HuH-7.5 (cell line): ENCODE data around the gene SMDT1.

Experiments
- DNase-seq: peaks from one replicate; pipeline ENCODE4 v3.0.0; 2011; ENCODE audit warnings: low spot score

The SMDT1 gene, protein sequence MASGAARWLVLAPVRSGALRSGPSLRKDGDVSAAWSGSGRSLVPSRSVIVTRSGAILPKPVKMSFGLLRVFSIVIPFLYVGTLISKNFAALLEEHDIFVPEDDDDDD

DNA sequence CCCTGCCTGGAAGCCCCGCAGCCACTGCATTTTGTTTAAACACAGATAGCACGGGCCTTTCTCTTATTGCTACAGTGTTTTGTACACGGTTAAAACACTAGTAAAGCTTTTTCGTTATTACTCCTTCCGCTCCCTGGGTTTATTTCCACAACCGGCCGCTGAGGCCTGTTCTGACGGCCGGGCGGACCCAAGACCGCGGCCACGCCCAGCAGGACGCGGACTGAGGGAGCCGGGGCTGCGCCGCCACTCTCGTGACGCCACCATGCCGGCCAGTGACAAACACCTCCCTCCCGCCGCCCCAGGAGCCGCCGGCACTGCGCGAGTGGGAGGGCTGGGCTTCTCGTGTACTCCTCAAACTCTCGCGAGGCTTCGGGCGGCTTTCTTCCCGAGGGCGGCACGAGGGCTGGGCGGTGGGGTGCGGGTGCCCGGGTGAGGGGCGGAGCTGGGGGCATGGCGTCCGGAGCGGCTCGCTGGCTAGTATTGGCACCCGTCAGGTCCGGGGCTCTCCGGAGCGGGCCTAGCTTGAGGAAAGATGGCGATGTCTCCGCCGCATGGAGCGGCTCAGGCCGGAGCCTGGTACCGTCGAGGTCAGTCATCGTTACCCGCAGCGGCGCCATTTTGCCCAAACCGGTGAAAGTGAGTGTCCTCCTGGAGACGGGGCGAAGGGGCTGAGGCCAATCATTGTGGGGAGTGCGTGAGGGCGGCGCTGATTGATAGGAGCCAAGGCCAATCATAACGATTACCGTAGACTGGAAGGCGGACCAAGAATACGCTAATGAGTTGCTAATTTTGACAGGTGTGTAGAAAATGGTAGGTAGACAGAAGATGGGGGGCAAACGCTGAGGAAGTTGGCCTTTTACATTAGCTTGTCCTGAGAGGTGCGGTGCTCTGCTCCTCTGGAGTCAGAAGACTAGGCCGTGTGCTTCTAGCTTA lies at the start of gene SMDT1:
Gene SMDT1, plus strand, starts transcription at position 382 of the 933 bp plus-strand sequence. Its CDS starts 69 bp downstream, at position 451.
- peak; percentile 97 for DNase-seq

DNA sequence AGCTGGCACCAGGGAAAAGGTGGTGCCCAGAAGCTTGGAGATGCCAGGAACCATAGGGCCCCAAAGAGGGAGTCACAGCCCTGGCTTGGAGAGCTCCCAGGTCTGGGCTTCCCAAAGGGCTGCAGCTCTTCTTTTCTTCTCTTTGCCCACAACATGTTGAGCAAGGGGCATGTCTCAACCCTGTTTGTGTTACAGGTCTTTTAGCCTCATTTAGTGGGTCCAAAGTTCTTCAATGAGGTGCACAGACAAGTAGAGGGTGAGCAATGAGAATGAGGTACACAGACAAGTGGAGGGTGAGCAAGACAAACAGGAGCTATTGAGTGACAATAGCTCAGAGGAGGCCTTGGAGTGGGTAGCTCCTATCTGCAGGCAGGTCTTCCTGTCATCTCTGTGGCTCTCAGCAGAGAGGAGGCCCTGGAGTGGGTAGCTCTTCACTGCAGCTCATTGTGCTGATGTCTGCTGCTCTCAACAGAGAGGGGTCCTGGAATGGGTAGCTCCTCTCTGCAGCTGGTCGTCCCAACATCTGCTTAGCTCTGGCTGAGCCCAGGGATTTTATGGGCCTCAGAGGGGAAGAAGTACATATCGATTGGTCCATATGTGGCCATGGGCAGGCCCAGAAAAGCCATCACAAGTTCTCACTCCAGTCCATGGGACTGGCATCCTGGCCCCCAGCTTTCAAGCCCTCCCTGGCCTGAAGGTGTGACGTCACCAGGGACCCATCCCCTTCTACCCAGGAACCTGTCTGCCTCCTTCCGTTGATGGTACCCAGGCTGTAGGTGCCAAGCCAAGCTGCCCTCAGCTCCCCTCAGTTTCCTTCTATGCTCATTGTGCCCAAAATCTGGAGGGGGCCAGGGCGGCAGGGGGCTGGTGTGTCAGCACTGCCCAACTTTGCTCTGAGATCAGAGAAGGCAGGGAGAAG lies 46.0 kb upstream of the SMDT1 start:
- no peak for DNase-seq

DNA sequence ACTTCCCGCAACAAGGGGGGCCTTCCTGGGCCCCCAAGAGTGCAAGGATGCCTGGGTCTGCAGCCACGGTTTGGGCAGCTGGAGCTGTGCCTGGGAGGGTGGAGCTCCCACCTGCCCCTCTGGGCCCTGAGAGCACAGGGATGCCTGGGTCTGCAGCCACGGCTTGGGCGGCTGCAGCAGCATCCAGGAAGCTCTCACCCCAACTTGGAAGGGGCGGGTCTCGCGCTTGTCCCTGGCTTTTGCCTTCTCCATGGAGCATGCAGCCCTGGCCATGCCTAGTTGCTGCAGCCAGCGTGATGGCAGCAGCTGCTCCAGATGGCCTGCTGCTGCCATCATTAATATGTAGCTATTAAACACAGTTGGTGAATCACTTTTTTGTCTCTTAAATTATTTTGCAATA lies 44.2 kb upstream of the SMDT1 start:
- no peak for DNase-seq

GRCh38 chr22:42039271-42039670 lies 40.2 kb upstream of the SMDT1 start:
- DNase-seq, result no peak

DNA sequence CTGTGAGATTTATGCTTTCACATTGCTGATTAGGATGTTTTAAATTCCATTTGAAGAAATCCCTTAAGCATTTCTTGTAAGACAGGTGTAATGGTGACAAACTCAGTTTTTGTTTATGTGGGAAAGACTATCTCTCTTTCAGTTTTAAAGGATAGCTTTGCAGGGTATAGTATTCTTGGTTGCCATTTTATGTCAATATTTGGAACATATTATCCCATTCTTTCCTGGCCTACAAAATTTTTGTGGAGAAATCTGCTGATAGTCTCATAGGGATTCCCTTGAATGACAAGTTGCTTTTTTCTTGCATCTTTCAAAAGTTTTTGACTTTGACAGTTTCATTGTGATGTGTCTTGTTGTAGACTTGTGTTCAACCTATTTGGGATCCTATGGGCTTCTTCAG lies 37.7 kb upstream of the SMDT1 start:
- no peak for DNase-seq

DNA sequence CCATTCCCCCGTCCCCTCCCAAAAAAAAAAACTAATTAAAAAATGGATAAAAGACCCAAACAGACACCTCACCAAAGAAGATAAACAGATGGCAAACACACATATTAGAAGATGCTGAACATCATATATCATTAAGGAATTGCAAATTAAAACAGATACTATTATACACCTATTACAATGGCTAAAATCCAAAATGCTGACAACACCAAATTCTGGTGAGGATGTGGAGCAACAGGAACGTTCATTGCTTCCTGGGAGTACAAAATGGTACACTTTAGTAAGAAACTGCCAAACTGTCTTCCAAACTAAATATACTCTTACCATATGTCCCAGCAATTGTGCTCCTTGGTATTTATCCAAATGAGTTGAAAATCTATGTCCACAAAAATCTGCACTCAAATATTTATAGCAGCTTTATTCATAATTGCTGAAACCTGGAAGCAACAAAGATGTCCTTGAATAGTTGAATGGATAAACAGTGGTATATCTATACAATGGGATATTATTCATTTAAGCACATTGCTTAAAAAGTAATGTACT lies 28.8 kb upstream of the SMDT1 start:
- no peak for DNase-seq

DNA sequence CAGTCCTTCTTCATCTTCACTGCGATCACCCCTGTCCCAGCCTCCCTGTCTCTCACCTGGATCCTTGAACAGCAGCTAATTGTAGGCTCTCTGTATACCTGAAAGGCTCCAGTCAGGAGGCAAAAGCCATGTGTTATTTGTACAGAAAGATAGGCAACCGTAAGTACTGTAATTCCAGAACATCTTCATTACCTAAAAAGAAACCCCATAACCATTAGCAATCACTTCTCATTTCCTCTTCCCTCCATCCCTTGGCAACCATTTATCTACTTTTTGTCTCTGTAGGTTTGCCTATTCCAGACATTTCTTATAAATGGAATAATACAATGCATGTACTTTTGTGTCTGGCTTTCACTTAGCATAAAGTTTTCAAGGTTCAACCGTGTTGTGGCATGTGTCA lies 26.7 kb upstream of the SMDT1 start:
- no peak for DNase-seq

GRCh38 chr22:42056757-42057511 lies 22.6 kb upstream of the SMDT1 start:
- no peak for DNase-seq

DNA sequence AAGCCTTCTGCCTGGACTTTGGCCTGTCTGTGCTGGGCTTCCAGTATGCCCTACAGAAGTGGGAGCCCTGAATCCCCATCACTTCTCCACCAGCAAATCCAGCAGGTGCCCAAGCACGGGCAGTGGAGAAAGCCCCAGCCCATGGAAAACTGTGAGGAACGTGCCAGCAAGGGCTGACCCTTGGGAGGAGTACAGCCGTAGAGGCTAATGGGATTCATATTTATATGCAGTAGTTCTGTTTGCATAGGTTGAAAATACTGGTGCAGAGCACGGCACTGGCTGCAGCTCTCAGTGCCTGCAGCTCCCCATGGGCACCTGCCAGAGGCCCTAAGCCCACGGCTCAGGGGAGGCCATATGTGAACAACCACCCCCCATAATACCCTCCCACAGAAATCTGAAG lies 19.0 kb upstream of the SMDT1 start:
- DNase-seq, result no peak

DNA sequence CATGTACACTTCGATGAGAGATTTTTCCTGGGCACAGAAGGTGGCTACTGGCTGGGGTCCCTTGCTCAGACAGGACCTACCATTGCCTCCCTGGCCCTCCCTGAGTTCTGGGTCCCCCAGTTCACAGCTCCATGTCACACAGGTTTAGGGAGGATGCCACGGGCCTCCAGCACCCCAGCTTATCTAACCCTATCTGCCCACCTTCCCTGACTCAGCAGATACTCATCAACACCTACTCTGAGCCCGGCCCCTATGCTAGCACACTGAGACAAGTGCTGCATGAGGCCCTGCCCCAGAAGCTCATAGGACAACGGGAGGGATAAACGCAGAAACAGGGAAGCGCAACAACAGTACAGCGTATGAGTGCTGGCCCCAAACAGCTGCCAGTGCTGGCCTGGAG lies 18.5 kb upstream of the SMDT1 start:
- DNase-seq, result no peak

GRCh38 chr22:42062506-42063170 lies 16.9 kb upstream of the SMDT1 start:
- no peak for DNase-seq

DNA sequence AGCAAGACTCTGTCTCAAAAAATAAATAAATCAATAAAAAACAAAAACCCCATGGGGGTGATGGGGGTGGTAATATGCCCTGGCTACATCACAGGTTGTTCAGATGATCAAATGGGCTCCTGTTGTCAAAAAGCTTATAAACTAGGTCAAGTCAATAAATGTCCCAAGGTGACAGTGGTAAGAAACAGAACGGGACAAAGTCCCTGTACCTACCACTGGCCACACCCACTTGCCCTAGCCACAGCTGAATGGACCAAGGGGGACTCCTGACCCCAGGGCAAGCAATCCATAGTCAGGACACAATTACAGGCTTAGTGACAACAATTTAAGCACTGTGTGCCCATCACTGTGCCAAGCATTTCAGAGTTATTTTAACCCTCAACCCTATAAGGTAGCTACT lies 14.9 kb upstream of the SMDT1 start:
- DNase-seq, result no peak

DNA sequence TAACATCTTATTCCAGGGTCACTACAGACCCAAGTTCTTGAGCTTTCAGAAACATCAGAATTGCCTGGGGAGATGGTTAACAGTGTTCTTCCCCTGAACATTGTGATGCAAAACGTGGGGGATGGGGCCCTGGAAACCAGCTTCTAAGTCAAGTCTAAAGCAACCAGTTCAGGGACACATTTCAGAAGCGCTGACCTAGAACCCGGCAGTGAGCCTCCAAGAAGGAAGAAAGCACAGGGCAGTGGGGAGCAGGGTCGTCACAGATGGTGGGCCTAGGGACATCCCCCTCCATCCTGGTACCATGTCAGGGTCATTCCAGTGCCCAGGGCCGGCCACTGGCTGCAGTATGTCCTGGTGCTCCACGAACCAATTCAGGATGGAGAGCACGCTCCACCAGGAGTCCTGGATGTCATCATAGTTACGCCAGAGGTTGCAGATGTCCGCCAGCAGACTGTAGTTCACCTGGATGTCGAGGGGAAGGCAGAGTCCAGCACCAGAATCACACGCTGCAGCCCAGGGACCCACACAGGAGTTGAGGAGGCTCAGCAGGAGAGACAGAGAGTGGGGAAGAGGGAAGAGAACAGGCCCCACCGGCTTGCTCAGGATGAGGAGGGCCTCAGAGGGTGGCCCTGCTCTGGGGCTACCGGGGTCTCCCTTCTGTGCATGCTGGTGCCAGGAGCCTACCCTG lies 13.9 kb upstream of the SMDT1 start:
- no peak for DNase-seq

GRCh38 chr22:42066126-42066761 lies 13.3 kb upstream of the SMDT1 start:
- no peak for DNase-seq

DNA sequence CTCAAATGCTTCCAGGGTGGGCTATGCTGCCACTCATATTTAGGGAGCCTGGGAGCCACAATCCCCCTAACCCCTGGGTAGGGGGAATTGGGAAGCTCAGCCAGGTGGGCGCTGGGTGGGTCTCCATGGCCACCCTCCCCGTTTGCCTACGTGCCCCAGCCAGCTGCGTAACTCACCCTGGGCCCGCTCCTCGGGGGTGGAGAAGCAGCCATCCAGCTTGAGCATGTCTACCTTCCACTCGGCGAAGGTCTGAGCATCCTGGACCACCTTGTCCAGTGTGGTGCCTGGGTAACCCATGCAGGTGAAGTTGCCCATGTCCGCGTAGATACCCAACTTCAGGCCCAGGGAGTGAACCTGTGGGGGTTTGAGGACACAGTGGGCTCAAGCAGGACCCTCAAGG lies 12.6 kb upstream of the SMDT1 start:
- DNase-seq, result no peak

DNA sequence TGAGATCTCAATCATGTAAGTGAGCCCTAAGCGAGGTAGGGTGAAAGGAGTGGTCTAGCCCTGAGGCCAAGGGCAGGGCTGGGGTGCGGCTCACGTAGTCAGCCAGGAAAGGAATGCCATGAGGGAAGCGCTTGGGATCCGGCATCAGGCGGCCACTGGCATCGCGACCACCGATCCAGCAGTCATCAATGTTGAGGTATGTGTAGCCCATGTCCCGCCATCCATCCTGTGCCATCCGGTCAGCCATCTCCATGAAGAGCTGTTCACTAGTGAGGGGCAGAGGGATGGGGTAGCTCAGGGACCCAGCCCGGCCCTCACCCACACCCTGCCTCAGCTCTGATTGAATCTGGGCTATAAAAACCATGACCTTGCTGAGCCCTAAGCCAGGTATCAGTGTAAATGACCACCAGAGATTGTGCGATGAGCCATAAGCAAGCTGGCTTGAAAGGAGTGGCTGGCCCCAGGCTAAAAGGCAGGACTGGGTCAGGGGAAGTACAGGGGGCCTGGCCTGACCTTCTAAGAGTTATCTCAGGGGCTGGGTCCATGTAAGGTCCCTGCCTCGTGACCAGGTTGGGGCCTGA lies 11.7 kb upstream of the SMDT1 start:
- no peak for DNase-seq

DNA sequence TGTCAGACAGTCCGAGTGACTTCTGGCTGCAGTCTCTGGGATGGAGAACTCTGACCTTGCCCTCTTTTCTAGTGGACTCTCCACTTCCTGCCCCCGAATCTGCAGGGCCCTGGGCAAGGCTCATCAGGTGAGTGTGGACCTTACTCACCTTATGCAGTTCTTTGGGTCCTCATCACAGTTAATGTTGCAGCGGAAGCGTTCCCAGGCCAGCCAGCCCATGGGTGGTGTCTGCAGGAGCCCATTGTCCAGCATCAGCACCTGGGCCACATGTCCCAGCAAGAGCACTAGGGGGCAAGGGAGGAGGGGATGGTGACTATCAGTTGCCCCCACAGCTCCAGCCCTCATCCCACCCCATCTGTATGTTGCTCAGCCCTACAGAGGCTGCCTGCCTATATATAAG lies 11.2 kb upstream of the SMDT1 start:
- DNase-seq, result no peak

DNA sequence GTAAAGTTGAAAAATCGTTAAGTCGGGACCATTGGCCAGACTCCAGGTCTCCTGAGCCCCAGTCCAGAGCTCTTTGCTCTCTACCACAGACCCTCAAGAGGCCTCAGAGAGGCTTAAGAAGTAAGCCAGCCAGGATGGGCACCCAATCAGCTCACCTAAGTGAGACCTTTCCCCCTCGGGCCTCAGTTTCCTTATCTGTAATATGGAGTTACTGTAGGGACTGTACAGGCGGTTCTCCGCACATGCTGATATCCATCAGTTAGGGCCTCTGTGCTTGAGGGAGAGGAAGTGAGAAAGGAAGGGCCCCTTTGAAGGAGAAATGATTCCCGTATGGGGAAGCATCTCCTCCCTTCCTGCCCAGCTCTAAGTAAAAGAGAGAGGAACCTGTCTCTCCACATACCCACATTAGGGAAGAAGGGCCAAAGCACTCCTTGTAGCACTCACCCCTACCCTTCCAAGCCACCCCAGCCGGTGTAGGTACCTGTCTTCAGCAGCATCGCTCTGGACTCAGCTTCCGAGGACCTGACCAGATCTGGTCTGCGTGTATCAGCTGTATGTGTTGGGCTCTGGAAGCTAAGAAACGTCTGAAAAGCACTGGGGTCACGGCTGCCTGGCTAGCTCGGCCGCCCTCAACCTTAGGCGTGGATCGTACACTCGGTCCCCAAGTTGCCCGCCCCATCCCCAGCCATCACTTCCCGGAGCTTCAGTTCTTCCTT lies 9.5 kb upstream of the SMDT1 start:
- no peak for DNase-seq
